Endothelial cell of umbilical vein (primary cell): Measurements from ENCODE around the gene PER3. TPM values are rescaled to one million over a fixed set of nuclear protein-coding genes. Genes with fewer than 3 reads are reported as not detected.

Experiments used
- BruUV-seq: library from RNA; stranded (reverse); fragments of 400-500 nt; replicated peaks from 2 replicates; lab custom pipeline; 2021; lab: Mats Ljungman, UMichigan
- CTCF ChIA-PET: fragments of 300-600, 350-600 bp; sonication (Branson Sonifier 250); formaldehyde crosslinking; loops from one replicate; lab custom pipeline; 2021; ENCODE audit warnings: antibody characterized with exemption, inconsistent platforms; lab: Charles Lee
- POLR2A ChIA-PET: fragments of 300-600, 350-600 bp; sonication (Branson Sonifier 250); formaldehyde crosslinking; loops from one replicate; lab custom pipeline; 2021; ENCODE audit warnings: antibody characterized with exemption, inconsistent platforms; lab: Charles Lee
- DNase-seq: peaks from one replicate; pipeline ENCODE4 v3.0.0-alpha.2; 2011; ENCODE audit warnings: low read depth, low spot score
- FAIRE-seq: peaks from 2 replicates; lab custom pipeline; 2011; peaks lifted over from hg19 to GRCh38; lab: Jason Lieb, UNC
- H2AFZ ChIP-seq: 2 replicates; pipeline ENCODE4 v1.6.0; 2012; ENCODE audit warnings: low read depth, low read length, control low read depth, inconsistent platforms
- H3K27ac ChIP-seq: 2 replicates; pipeline ENCODE4 v1.5.1; 2011; ENCODE audit warnings: low read depth, mild to moderate bottlenecking, control low read depth, low read length, moderate library complexity; ENCODE audit not compliant: insufficient read depth
- H3K27me3 ChIP-seq, 2 experiments: 2 replicates each; pipeline versions ENCODE4 v1.6.0 to v1.6.1; 2011; ENCODE audit warnings: low read length in 2 of 2, mixed read lengths in 1 of 2; ENCODE audit not compliant: control insufficient read depth in 2 of 2, insufficient read depth in 2 of 2
- H3K36me3 ChIP-seq, 2 experiments: 2 replicates in 1 of 2; 3 replicates in 1 of 2; pipeline ENCODE4 v1.5.1; 2011; ENCODE audit warnings: low read length in 2 of 2, mild to moderate bottlenecking in 1 of 2, moderate library complexity in 1 of 2; ENCODE audit not compliant: control insufficient read depth in 2 of 2, insufficient read depth in 2 of 2; ENCODE audit errors: extremely low read depth in 1 of 2
- H3K4me1 ChIP-seq: 3 replicates; pipeline ENCODE4 v1.5.1; 2011; ENCODE audit warnings: mild to moderate bottlenecking, low read length; ENCODE audit not compliant: control insufficient read depth, insufficient read depth; ENCODE audit errors: extremely low read depth
- H3K4me2 ChIP-seq: 2 replicates; pipeline ENCODE4 v1.6.1; 2011; ENCODE audit warnings: low read length, control low read depth, mixed read lengths; ENCODE audit not compliant: insufficient read depth
- H3K4me3 ChIP-seq, 3 experiments: fragments of 200-600 bp in 1 of 3; sonication (generic), shearing (Covaris generic) in 1 of 3; replicated peaks in 1 of 3; 2 replicates each; pipeline ENCODE4 v1.5.1; 2011 to 2016; ENCODE audit warnings: control low read depth in 3 of 3, low read length in 3 of 3, mild to moderate bottlenecking in 2 of 3, inconsistent platforms in 1 of 3, low read depth in 1 of 3, moderate library complexity in 1 of 3; ENCODE audit not compliant: insufficient read depth in 1 of 3
- H3K79me2 ChIP-seq: 2 replicates; pipeline ENCODE4 v1.6.0; 2012; ENCODE audit warnings: low read length, inconsistent platforms; ENCODE audit not compliant: control insufficient read depth, insufficient read depth
- H3K9ac ChIP-seq: replicated peaks from 2 replicates; pipeline ENCODE3; 2011; ENCODE audit warnings: low read length, control low read depth; ENCODE audit not compliant: insufficient read depth; ENCODE audit errors: extremely low read depth
- H3K9me1 ChIP-seq: replicated peaks from 3 replicates; pipeline ENCODE4 v1.6.0; 2011; ENCODE audit warnings: mild to moderate bottlenecking, low read length; ENCODE audit not compliant: control insufficient read depth, insufficient read depth; ENCODE audit errors: extremely low read depth
- H3K9me3 ChIP-seq: replicated peaks from 2 replicates; pipeline ENCODE4 v1.5.1; 2012; ENCODE audit warnings: low read length, inconsistent platforms; ENCODE audit not compliant: control insufficient read depth, insufficient read depth
- H4K20me1 ChIP-seq: replicated peaks from 2 replicates; pipeline ENCODE3; 2011; ENCODE audit warnings: mild to moderate bottlenecking, low read length; ENCODE audit not compliant: control insufficient read depth, insufficient read depth; ENCODE audit errors: extremely low read depth
- CTCF ChIP-seq, 2 donors: IDR thresholded peaks; 1 replicate in 1 of 2; 2 replicates in 1 of 2; pipeline ENCODE4 v1.5.1; 2011; ENCODE audit warnings: low read length in 2 of 2, mild to moderate bottlenecking in 2 of 2, moderate library complexity in 2 of 2, control low read depth in 1 of 2, inconsistent platforms in 1 of 2, low read depth in 1 of 2; ENCODE audit not compliant: insufficient read depth in 1 of 2; ENCODE audit errors: extremely low read depth in 1 of 2
- EZH2 ChIP-seq: IDR thresholded peaks from 2 replicates; pipeline ENCODE4 v1.6.1; 2012; ENCODE audit warnings: borderline replicate concordance, low read depth, mild to moderate bottlenecking, moderate library complexity, low read length, inconsistent platforms; ENCODE audit not compliant: severe bottlenecking
- FOS ChIP-seq: IDR thresholded peaks from 2 replicates; pipeline ENCODE4 v1.6.1; 2011; ENCODE audit warnings: mild to moderate bottlenecking, low read length, moderate library complexity, borderline replicate concordance; ENCODE audit not compliant: insufficient read depth
- GATA2 ChIP-seq: IDR thresholded peaks from 2 replicates; pipeline ENCODE4 v1.7.0; 2011; ENCODE audit warnings: low read depth, mild to moderate bottlenecking, moderate library complexity, mixed read lengths, low read length; ENCODE audit not compliant: insufficient read length, insufficient read depth
- JUN ChIP-seq: IDR thresholded peaks from 2 replicates; pipeline ENCODE4 v1.6.1; 2011; ENCODE audit warnings: borderline replicate concordance, low read depth; ENCODE audit not compliant: insufficient read length, insufficient read depth
- MAX ChIP-seq: IDR thresholded peaks from 2 replicates; pipeline ENCODE4 v1.6.1; 2011; ENCODE audit not compliant: insufficient read depth, insufficient read length
- MYC ChIP-seq: IDR thresholded peaks from one replicate; pipeline ENCODE4 v1.6.1; 2011; ENCODE audit warnings: mild to moderate bottlenecking, low read depth, low read length
- POLR2A ChIP-seq: IDR thresholded peaks from 2 replicates; pipeline ENCODE4 v1.6.1; 2012; ENCODE audit warnings: low read depth, mild to moderate bottlenecking, control low read depth, low read length
- POLR2AphosphoS5 ChIP-seq: IDR thresholded peaks from 2 replicates; pipeline ENCODE4 v1.6.1; 2012; ENCODE audit warnings: low read depth, mild to moderate bottlenecking, control low read depth, low read length, moderate library complexity; ENCODE audit not compliant: insufficient read depth
- dilution Hi-C: fragments of 300-500 bp; cut with MboI; formaldehyde crosslinking; loops from one replicate; pipeline ENCODE4 v1.15.0; 2019; ENCODE audit warnings: low sequenced_read_pairs; ENCODE audit not compliant: extremely low pct_ligation_motif_present
- intact Hi-C: fragments of 100-400 bp; cut with micrococcal nuclease; formaldehyde crosslinking; loops from one replicate; pipeline ENCODE4 v1.10.0; 2022
- polyA plus RNA-seq, 4 experiments: library from polyadenylated mRNA; depleted of rRNA in 3 of 4; stranded (reverse) in 3 of 4; unstranded in 1 of 4; fragments of >200 nt; gene quantifications; 2 replicates each; pipeline versions ENCODE4 v1.2.1 to v1.2.3, GENCODE V29; 2011 to 2012; ENCODE audit warnings: missing spikeins in 1 of 4
- total RNA-seq: library from RNA; stranded (reverse); gene quantifications from 2 replicates; pipeline ENCODE4 v1.2.3, GENCODE V29; 2021

PER3 gene
- total and polyA plus RNA-seq, 2 donors (not counting 3 experiments of a cell fraction or from before 2014, with no cell fraction given), result 2.5 to 2.6 TPM

- Histone ChIP-seq H3K4me2 (no peak overlapping the region), H3K9ac (no peak overlapping the region), H4K20me1 (no peaks in the 10 kb centered on the region), H3K27me3 (no peaks in the 10 kb centered on the region), H2AFZ (no peak overlapping the region), H3K36me3 (no peaks in the 10 kb centered on the region), H3K79me2 (no peaks in the 10 kb centered on the region), H3K4me1 (no peaks in the 10 kb centered on the region), H3K4me3 (no peak overlapping the region), H3K9me3 (no peaks in the 10 kb centered on the region), H3K9me1 (no peaks in the 10 kb centered on the region), H3K27ac (no peak overlapping the region)
- ChIA-PET POLR2A (no interaction called here), CTCF (no interaction called here)
- intact Hi-C loops (no loop called here), dilution Hi-C loops (no loop called here)
- no peak for TF ChIP-seq EZH2
- no peak for TF ChIP-seq CTCF (IDR thresholded peaks at IDR 0.05; ENCODE audit: extremely low read depth in 1 of 2, insufficient read depth in 1 of 2, low read depth in 1 of 2, low read length in 2 of 2)
- no peak for TF ChIP-seq POLR2A
- TF ChIP-seq MAX, result no peak
- TF ChIP-seq POLR2AphosphoS5, result no peak
- TF ChIP-seq FOS, result no peak
- TF ChIP-seq JUN, result no peak
- TF ChIP-seq MYC, result no peak
- no peak for TF ChIP-seq GATA2
- DNase-seq (no peak), FAIRE-seq (no peak)
- BruUV-seq, result no TSS peak
Measured at GRCh38 chr1:7865978-7866377, 81.9 kb downstream of the PER3 start.
